Activated CD8-positive, alpha-beta memory T cell treated with anti-CD3 and anti-CD28 coated beads, Interleukin-2, amount 50 U/mL, for 24 hours (primary cell): ENCODE data around the gene OR2V1.
"Not testable (repeated sequence)": the region's sequence is repeated elsewhere in the genome, so short reads cannot be mapped to it uniquely, and the experiment has no call there.

Experiments
- DNase-seq: peaks from one replicate; pipeline ENCODE4 v3.0.0-alpha.2; 2020; ENCODE audit errors: extremely low read depth

Gene OR2V1

GRCh38 chr5:181101930-181102674 is 28.9 kb downstream of the OR2V1 start:
- not testable (repeated sequence) for DNase-seq

- not testable (repeated sequence) for DNase-seq
Observed at GRCh38 chr5:181101030-181101641, 29.8 kb downstream of the OR2V1 start.

GRCh38 chr5:181100121-181100875 is 30.7 kb downstream of the OR2V1 start:
- no peak for DNase-seq

- no peak for DNase-seq
Observed at GRCh38 chr5:181099602-181100086, 31.3 kb downstream of the OR2V1 start.

GRCh38 chr5:181098762-181099601 is 32.0 kb downstream of the OR2V1 start:
- DNase-seq: no peak

GRCh38 chr5:181097759-181098491 is 33.0 kb downstream of the OR2V1 start:
- not testable (repeated sequence) for DNase-seq

DNA sequence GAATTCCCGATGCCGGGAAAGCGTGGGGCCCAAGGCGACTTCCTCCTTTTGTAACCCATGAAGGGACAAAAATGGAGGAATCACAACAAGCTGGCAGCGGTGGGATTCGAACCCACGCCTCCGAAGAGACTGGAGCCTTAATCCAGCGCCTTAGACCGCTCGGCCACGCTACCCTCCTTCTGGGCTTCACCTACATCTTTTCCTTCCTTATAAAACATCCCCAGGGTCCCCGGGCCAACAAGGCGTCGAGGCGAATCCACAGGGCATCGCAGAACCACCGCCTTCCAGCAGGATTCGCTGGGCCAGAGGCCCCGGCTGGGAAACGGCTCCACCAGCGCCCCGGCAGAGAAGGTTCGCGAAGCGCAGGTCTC is 33.6 kb downstream of the OR2V1 start:
- not testable (repeated sequence) for DNase-seq

GRCh38 chr5:181096721-181097382 is 34.1 kb downstream of the OR2V1 start:
- DNase-seq: not testable (repeated sequence)

- DNase-seq: not testable (repeated sequence)
Observed at GRCh38 chr5:181095162-181095561, 35.8 kb downstream of the OR2V1 start.

DNA sequence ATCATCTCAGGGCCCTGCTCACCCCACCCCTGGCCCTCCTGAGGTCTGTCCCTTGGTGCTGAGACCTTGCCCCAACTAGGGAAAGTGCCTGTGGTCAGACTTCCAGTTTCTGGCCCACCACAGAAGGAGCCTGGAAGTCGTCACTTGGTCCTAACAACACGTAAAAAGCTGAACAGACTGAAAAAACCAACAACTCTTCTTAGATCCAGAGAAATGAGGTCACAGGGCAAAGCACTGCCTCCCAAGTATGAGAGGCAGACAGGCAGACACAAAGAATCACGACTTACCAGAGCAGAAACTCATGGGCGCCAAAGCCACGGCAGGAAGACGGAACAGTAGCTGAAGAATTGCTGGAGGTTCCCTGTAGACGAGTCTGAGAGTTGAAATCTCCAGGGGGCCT is 38.5 kb downstream of the OR2V1 start:
- no peak for DNase-seq

DNA sequence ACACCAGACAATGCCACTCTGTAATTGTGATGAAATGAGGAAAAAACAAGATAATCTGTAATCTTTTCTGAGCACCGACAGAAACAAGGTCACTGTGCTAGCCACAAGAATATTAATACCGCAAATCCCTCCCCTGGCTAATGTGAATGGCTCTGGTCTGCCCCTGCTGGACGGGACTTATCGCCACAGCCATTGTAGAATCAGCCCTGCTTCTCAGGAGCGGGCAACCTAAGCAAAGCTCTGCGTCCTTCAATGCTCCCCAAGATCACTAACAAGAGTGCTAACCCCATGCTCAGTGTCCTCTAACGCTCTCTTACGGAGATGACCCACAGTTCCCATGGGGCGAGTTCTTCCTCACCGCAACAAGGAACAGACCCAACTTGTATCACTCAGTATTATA is 42.7 kb downstream of the OR2V1 start:
- no peak for DNase-seq

DNA sequence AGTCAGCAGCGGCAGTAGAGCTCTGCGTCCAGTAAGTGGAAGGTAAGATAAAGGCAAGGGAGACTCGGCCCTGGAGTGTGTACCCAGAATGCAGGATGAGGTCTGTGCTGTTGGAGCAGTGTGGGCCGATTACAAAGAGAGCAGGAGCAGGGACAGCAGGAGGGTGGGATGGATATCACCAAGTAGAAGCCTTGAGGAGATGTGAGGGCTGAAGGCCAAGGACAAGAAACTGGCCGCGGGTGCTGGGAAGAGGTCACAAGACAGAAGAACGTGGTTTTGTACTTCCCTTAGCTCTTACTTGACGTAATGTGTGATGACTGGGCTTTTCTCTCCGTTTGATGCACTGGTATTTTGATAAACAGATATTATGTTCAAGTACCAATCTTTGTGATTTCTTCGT is 43.7 kb downstream of the OR2V1 start:
- DNase-seq: no peak

DNA sequence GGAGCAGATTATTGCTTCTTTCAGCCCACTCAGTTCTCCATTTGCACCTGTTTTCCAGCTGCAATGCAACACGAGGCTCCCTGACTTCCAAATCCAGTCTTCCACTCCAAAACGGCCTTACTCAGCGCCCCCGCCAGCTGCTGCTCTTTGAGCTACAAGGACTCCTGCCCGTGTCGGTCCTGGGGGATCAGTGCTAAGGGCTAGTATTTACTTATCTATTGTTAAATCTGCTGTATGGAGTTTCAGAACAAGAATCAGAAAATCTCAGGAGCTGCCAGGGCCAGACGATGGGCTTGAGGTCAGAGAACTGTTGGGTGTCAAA is 44.1 kb downstream of the OR2V1 start:
- no peak for DNase-seq

DNA sequence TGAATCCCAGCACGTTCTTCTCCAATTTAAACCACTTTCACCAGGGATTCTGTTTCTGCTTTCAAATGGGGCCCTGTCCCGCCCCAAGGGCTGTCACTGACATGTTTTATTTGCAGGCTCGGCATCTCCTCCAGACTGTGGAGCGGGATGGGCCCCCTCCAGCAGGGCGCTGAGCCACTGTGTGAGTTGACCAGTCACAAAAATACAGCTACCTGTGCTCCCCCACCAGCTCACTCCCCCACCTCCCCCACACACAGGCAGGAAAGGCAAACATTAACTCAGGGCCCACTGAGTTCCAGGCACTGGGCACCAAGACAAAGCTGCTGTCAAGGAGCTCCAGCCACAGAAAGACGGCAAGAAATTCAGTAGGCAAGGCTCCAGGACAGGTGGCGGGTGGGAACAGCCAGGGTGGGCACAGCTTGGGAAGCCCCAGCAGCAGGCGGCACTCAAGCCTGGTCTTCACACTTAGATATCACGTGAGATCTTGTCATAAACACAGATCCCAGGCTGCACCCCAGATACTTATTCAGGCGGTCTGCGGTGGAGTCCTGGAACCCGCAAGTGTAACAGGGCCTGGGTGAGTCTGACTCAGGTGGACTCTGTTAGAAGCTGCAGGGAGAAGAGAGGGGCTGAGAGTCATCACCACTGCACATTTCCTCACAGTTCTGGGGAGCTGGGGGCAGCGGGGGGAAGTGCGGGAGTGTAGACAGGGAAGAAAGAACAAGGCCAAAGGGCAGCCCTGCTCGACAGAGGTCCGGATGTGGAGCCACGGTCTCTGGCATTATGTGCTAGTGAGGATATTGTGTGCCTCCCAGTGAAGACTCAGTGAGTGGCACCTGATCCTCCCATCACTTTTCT is 44.7 kb downstream of the OR2V1 start:
- no peak for DNase-seq

DNA sequence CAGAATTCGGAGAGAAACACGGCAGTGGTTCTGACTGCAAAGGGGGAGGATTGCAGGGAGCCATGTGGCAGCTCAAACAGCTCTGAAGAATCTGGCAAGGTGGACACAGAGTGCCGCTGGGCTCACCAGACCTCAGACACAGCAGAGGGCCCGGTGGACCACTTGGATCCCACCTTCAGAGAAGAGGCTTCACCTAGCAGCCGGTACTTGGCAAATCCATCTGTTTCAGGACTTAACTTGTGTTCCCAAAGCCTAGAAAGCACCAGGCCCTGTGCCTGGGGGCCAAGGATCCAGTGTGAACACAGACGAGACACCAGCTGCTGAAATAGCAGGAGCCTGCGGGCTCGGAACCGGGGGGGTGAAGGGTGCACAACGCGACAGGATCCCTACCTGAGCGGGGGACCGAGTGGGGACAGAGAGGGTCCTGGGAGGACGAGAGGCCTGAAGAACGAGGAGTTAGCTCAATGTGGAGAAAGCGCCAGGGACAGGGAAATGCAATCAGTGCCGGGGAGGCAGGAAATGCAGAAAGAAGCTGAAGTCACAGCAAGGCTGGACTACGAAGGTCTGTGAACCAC is 46.3 kb downstream of the OR2V1 start:
- DNase-seq: no peak

- no peak for DNase-seq
Observed at GRCh38 chr5:181081989-181082388, 49.0 kb downstream of the OR2V1 start.

GRCh38 chr5:181076920-181077319 is 54.0 kb downstream of the OR2V1 start:
- no peak for DNase-seq
